K562 (cell line): ENCODE measurements around the gene CCDC9B. TPM values are rescaled to one million over a fixed set of nuclear protein-coding genes. Genes with fewer than 3 reads are reported as not detected.

Source experiments
- ETS2 ChIP-seq: IDR thresholded peaks from 2 replicates; pipeline ENCODE4 v1.6.1; 2016; ENCODE audit warnings: borderline replicate concordance, missing genetic modification characterization, mild to moderate bottlenecking, moderate library complexity, missing compliant biosample characterization; ENCODE audit not compliant: poor library complexity, severe bottlenecking
- GABPB1 ChIP-seq: sonication (generic); formaldehyde crosslinking; IDR thresholded peaks from 2 replicates; pipeline ENCODE4 v1.8.0; 2022; ENCODE audit warnings: mild to moderate bottlenecking, missing genetic modification reagents
- HCFC1 ChIP-seq: IDR thresholded peaks from 2 replicates; pipeline ENCODE4 v1.6.1; 2012; ENCODE audit warnings: low read depth, low read length, improper control_type of control experiment
- MTA3 ChIP-seq: fragments of 450-650 bp; formaldehyde crosslinking; IDR thresholded peaks from 2 replicates; pipeline ENCODE4 v1.6.1; 2017; ENCODE audit warnings: mild to moderate bottlenecking, borderline replicate concordance
- MTF1 ChIP-seq: fragments of 250-450 bp; sonication (Bioruptor Pico); IDR thresholded peaks from 2 replicates; pipeline ENCODE4 v1.9.0; 2021; ENCODE audit warnings: moderate library complexity, mild to moderate bottlenecking, inconsistent platforms, borderline replicate concordance
- NR3C1 ChIP-seq: sonication (generic); formaldehyde crosslinking; IDR thresholded peaks from 2 replicates; pipeline ENCODE4 v1.8.1; 2022; ENCODE audit warnings: missing genetic modification reagents
- STAG1 ChIP-seq: sonication (generic); formaldehyde crosslinking; IDR thresholded peaks from 2 replicates; pipeline ENCODE4 v1.5.0; 2020; ENCODE audit warnings: missing genetic modification reagents, borderline replicate concordance
- TBP ChIP-seq: optimal IDR thresholded peaks from 2 replicates; pipeline ENCODE3; 2011; ENCODE audit warnings: low read depth, low read length, improper control_type of control experiment
- ZNF134 ChIP-seq: fragments of 250-450 bp; sonication (Bioruptor Pico); conservative IDR thresholded peaks from 2 replicates; pipeline ENCODE4 v1.4.0; 2020
- ZNF197 ChIP-seq: fragments of 200-800 bp; sonication (Bioruptor generic); IDR thresholded peaks from 2 replicates; pipeline ENCODE4 v1.6.1; 2016; ENCODE audit warnings: low read depth, missing genetic modification characterization, missing compliant biosample characterization
- polyA plus RNA-seq, 8 experiments: library from polyadenylated mRNA; depleted of rRNA in 4 of 8; stranded (reverse) in 5 of 8; unstranded in 3 of 8; fragments of >200 nt; fragmentation: Nextera tagmentation in 2 of 8; fragmentation: Illumina TruSeq in 1 of 8; extraction: Ambion mirVana in 2 of 8; extraction: Trizol in 1 of 8; gene quantifications; 2 replicates each; pipeline versions ENCODE4 v1.2.1 to v1.2.3, GENCODE V29; 2011 to 2014; ENCODE audit warnings: inconsistent platforms in 1 of 8, missing spikeins in 1 of 8
- total RNA-seq, 7 experiments: library from RNA; depleted of rRNA in 6 of 7; stranded (reverse); fragments of >200 nt in 6 of 7; fragmentation: Illumina TruSeq in 2 of 7; extraction: Trizol in 2 of 7; gene quantifications; 2 replicates each; pipeline versions ENCODE4 v1.2.1 to v1.2.3, GENCODE V29; 2011 to 2021; ENCODE audit warnings: low replicate concordance in 1 of 7
- TF ChIP-seq, protein P1 (sequence below), 2 experiments: fragments of 450-650 bp; formaldehyde crosslinking in 1 of 2; IDR thresholded peaks; 2 replicates each; pipeline versions ENCODE4 v1.4.0 to v1.6.1; 2014 to 2020; ENCODE audit warnings: mild to moderate bottlenecking in 2 of 2, borderline replicate concordance in 1 of 2, low read depth in 1 of 2
- TF ChIP-seq, protein P2 (sequence below): conservative IDR thresholded peaks from 2 replicates; pipeline ENCODE4 v1.6.1; 2011; ENCODE audit warnings: low read depth, mild to moderate bottlenecking, low read length; ENCODE audit not compliant: control insufficient read depth
- TF ChIP-seq, protein P3 (sequence below): fragments of 250-450 bp; sonication (Bioruptor Pico); IDR thresholded peaks from 2 replicates; pipeline ENCODE4 v1.8.0; 2021; ENCODE audit warnings: borderline replicate concordance, mild to moderate bottlenecking, moderate library complexity; ENCODE audit not compliant: poor library complexity, severe bottlenecking
- TF ChIP-seq, protein P4 (sequence below): fragments of 450-650 bp; IDR thresholded peaks from one replicate; pipeline ENCODE4 v1.6.1; 2018; ENCODE audit warnings: mild to moderate bottlenecking, moderate library complexity; ENCODE audit not compliant: partially characterized antibody

The CCDC9B gene
- total and polyA plus RNA-seq, 9 of the 15 experiments (the other 6 are each of a cell fraction or from before 2014, with no cell fraction given): 0.01 to 0.47 (median 0.15) TPM; not detected in 1

DNA sequence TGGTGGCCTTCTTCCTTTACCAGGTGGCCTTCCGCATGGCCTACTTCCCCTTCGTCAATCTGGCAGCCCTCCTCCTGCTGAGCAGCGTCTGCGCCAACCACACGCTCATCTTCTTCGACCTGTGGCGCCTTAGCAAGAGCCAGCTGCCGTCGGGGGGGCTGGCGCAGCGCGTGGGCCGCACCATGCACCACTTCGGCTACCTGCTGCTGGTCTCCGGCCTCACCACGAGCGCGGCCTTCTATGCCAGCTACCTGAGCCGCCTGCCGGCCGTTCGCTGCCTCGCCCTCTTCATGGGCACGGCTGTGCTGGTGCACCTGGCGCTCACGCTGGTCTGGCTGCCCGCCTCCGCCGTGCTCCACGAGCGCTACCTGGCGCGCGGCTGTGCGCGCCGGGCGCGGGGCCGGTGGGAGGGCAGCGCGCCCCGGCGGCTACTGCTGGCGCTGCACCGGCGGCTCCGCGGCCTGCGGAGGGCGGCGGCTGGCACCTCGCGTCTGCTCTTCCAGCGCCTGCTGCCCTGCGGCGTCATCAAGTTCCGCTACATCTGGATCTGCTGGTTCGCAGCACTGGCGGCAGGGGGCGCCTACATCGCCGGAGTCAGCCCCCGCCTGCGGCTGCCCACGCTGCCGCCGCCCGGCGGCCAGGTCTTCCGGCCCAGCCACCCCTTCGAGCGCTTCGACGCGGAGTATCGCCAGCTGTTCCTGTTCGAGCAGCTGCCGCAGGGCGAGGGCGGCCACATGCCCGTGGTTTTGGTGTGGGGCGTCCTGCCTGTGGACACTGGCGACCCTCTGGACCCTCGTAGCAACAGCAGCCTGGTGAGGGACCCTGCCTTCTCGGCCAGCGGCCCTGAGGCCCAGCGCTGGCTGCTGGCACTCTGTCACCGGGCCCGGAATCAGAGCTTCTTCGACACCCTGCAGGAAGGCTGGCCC, 27.2 kb upstream of the CCDC9B start (continued):
- TF ChIP-seq, protein P1, sequence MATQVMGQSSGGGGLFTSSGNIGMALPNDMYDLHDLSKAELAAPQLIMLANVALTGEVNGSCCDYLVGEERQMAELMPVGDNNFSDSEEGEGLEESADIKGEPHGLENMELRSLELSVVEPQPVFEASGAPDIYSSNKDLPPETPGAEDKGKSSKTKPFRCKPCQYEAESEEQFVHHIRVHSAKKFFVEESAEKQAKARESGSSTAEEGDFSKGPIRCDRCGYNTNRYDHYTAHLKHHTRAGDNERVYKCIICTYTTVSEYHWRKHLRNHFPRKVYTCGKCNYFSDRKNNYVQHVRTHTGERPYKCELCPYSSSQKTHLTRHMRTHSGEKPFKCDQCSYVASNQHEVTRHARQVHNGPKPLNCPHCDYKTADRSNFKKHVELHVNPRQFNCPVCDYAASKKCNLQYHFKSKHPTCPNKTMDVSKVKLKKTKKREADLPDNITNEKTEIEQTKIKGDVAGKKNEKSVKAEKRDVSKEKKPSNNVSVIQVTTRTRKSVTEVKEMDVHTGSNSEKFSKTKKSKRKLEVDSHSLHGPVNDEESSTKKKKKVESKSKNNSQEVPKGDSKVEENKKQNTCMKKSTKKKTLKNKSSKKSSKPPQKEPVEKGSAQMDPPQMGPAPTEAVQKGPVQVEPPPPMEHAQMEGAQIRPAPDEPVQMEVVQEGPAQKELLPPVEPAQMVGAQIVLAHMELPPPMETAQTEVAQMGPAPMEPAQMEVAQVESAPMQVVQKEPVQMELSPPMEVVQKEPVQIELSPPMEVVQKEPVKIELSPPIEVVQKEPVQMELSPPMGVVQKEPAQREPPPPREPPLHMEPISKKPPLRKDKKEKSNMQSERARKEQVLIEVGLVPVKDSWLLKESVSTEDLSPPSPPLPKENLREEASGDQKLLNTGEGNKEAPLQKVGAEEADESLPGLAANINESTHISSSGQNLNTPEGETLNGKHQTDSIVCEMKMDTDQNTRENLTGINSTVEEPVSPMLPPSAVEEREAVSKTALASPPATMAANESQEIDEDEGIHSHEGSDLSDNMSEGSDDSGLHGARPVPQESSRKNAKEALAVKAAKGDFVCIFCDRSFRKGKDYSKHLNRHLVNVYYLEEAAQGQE (IDR thresholded peaks at IDR 0.05; ENCODE audit: borderline replicate concordance): peak; percentile 74
- TF ChIP-seq, protein P1 (CRISPR knock-in tag; IDR thresholded peaks at IDR 0.05; ENCODE audit: low read depth): no peak
- TF ChIP-seq, protein P2, sequence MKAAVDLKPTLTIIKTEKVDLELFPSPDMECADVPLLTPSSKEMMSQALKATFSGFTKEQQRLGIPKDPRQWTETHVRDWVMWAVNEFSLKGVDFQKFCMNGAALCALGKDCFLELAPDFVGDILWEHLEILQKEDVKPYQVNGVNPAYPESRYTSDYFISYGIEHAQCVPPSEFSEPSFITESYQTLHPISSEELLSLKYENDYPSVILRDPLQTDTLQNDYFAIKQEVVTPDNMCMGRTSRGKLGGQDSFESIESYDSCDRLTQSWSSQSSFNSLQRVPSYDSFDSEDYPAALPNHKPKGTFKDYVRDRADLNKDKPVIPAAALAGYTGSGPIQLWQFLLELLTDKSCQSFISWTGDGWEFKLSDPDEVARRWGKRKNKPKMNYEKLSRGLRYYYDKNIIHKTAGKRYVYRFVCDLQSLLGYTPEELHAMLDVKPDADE: 0 out of 2 replicates have a peak, but pooled peaks have one; percentile 49
- TF ChIP-seq ZNF134 (CRISPR knock-in tag) (no peak), STAG1 (CRISPR knock-in tag) (peak; percentile 60), TBP (peak; percentile 54), ZNF197 (CRISPR knock-in tag) (no peak), HCFC1 (peak; percentile 47; the same call in 1 of the 2 replicates), MTF1 (CRISPR knock-in tag) (no peak), MTA3 (0 out of 2 replicates have a peak, but pooled peaks have one; percentile 48), GABPB1 (CRISPR knock-in tag) (peak; percentile 88), ETS2 (tag) (no peak), NR3C1 (CRISPR knock-in tag) (peak; percentile 80; the same call in 1 of the 2 replicates)
- TF ChIP-seq, protein P3, sequence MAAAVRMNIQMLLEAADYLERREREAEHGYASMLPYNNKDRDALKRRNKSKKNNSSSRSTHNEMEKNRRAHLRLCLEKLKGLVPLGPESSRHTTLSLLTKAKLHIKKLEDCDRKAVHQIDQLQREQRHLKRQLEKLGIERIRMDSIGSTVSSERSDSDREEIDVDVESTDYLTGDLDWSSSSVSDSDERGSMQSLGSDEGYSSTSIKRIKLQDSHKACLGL (CRISPR knock-in tag): no peak
- TF ChIP-seq, protein P4, sequence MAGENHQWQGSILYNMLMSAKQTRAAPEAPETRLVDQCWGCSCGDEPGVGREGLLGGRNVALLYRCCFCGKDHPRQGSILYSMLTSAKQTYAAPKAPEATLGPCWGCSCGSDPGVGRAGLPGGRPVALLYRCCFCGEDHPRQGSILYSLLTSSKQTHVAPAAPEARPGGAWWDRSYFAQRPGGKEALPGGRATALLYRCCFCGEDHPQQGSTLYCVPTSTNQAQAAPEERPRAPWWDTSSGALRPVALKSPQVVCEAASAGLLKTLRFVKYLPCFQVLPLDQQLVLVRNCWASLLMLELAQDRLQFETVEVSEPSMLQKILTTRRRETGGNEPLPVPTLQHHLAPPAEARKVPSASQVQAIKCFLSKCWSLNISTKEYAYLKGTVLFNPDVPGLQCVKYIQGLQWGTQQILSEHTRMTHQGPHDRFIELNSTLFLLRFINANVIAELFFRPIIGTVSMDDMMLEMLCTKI: no peak
